Keratinocyte (primary cell): ENCODE measurements around the gene FRMD4B.

Source experiments
- EZH2 ChIP-seq: IDR thresholded peaks from one replicate; pipeline ENCODE4 v1.6.1; 2012; ENCODE audit warnings: inconsistent platforms, mild to moderate bottlenecking, low read length, moderate library complexity
- TF ChIP-seq, protein P1 (sequence below), 3 experiments: IDR thresholded peaks in 1 of 3; conservative IDR thresholded peaks in 1 of 3; optimal IDR thresholded peaks in 1 of 3; 2 replicates in 2 of 3; 3 replicates in 1 of 3; pipeline versions ENCODE3 to v1.5.1; 2011; ENCODE audit warnings: low read length in 3 of 3, mild to moderate bottlenecking in 3 of 3, moderate library complexity in 2 of 3, control low read depth in 1 of 3, inconsistent platforms in 1 of 3; ENCODE audit not compliant: insufficient read depth in 2 of 3; ENCODE audit errors: extremely low read depth in 1 of 3

- TF ChIP-seq, protein P1, sequence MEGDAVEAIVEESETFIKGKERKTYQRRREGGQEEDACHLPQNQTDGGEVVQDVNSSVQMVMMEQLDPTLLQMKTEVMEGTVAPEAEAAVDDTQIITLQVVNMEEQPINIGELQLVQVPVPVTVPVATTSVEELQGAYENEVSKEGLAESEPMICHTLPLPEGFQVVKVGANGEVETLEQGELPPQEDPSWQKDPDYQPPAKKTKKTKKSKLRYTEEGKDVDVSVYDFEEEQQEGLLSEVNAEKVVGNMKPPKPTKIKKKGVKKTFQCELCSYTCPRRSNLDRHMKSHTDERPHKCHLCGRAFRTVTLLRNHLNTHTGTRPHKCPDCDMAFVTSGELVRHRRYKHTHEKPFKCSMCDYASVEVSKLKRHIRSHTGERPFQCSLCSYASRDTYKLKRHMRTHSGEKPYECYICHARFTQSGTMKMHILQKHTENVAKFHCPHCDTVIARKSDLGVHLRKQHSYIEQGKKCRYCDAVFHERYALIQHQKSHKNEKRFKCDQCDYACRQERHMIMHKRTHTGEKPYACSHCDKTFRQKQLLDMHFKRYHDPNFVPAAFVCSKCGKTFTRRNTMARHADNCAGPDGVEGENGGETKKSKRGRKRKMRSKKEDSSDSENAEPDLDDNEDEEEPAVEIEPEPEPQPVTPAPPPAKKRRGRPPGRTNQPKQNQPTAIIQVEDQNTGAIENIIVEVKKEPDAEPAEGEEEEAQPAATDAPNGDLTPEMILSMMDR (optimal IDR thresholded peaks at IDR 0.05 in 1 of 3, IDR thresholded peaks at IDR 0.05 in 1 of 3, conservative IDR thresholded peaks at IDR 0.05 in 1 of 3; ENCODE audit: extremely low read depth in 1 of 3, insufficient read depth in 2 of 3, low read length in 3 of 3), result no peak
- TF ChIP-seq EZH2, result no peak
Measured at GRCh38 chr3:69339760-69340159, 46.1 kb downstream of the FRMD4B start.
